ENCODE results near the gene MBP. TPM values are rescaled to one million over a fixed set of nuclear protein-coding genes. Genes with fewer than 3 reads are reported as not detected.
A peak's percentile ranks its signal among the peaks of the same experiment; 100 is the strongest.

Gene MBP
- total and polyA plus RNA-seq, 2 of the 4 experiments (the other 2 are of a cell fraction) = 0.72 to 0.90 TPM

DNA sequence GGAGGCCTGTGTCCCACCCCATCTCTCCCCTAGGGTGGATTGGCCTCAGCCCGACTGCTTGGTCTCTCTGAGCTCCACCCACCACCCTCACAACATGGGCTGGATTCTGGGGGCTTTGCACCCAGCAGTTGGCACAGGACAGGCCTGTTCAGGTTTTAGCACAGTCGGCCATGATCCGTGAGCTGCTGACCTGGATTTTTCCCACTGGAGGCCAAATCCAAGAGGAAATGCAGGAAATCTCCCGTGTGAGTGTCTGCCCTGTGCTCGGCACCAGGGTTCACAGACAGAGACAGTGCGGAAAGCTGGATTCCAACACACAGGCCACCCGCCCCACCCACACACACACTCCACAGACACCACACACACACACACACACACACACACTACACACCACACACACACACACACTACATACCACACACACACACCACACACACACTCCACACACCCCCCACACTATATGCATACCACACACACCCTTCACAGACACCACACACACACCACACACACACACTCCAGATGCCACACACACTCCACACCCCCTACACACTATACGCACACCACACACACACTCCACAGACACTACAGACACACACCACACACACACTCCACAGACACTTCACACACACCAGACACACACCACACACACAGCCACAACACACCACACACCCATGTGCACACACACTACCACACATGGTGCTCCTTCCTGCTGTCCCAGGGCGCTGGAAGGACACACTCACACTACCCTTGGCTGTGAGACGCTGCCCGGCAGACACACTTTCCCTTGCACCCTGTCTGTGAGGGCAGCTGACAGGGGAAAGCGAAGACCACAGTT lies 14.1 kb downstream of the MBP start:
- in situ Hi-C loops (cut with MboI; ENCODE audit: low sequenced_read_pairs) (loop anchor here (25.0 kb wide), 1 partner anchor 656 kb away; no protein-coding TSS in a partner anchor), dilution Hi-C loops (cut with HindIII; ENCODE audit: low sequenced_read_pairs, unreplicated experiment) (no loop called here), intact Hi-C loops (cut with micrococcal nuclease) (no loop called here)
- ChIA-PET POLR2A (ENCODE audit: unreplicated experiment) (no interaction called here), CTCF (no interaction called here)
- Histone ChIP-seq H3K27ac (ENCODE audit: insufficient read depth, low read length) (no peak overlapping the region), H3K27me3 (ENCODE audit: control insufficient read depth, insufficient read depth, low read length) (no peaks in the 10 kb centered on the region), H3K18ac (ENCODE audit: low read depth, low read length) (no peak overlapping the region), H3K36me3 (ENCODE audit: control insufficient read depth, insufficient read depth, low read length) (no peaks in the 10 kb centered on the region), H2BK5ac (ENCODE audit: low read depth, low read length, poor library complexity, severe bottlenecking) (peak overlapping the region; percentile 75), H3K9ac (ENCODE audit: low read depth, low read length) (no peak overlapping the region), H4K5ac (ENCODE audit: low read depth, low read length) (no peak overlapping the region), H3K9me3 (ENCODE audit: control insufficient read depth, insufficient read depth, low read length) (no peaks in the 10 kb centered on the region), H3K14ac (replicated peaks; ENCODE audit: low read depth, low read length) (peak overlapping the region; percentile 62; the same call in 1 of the 2 replicates), H3K79me1 (ENCODE audit: low read depth in 1 of 2, low read length in 2 of 2) (peaks cover 0 to 7% of the 10 kb centered on the region in 2 experiments; a peak in 1 of 4 replicates), H2BK120ac (ENCODE audit: low read depth, low read length) (no peak overlapping the region; the same call in 1 of the 2 replicates), H3K4me2 (ENCODE audit: low read depth, low read length) (no peak overlapping the region), H2AFZ (replicated peaks; ENCODE audit: low read length, poor library complexity) (no peak overlapping the region), H2BK15ac (ENCODE audit: low read depth, low read length) (peak overlapping the region; percentile 60; the same call in 2 of the 3 replicates), H2AK9ac (replicated peaks; ENCODE audit: low read depth, low read length, poor library complexity) (no peak overlapping the region), H3K4me1 (ENCODE audit: control insufficient read depth, insufficient read depth, low read length) (peaks cover 10% of the 10 kb centered on the region), H4K91ac (ENCODE audit: insufficient read depth, low read depth, low read length) (peak overlapping the region; percentile 60; the same call in 1 of the 2 replicates), H3K56ac (ENCODE audit: extremely low read depth, insufficient read depth, low read length) (no peak overlapping the region), H3K23ac (ENCODE audit: low read depth, low read length) (no peak overlapping the region), H3K9me1 (ENCODE audit: insufficient read depth, low read length) (peaks cover 13% of the 10 kb centered on the region; the same call in 1 of the 2 replicates), H2AK5ac (ENCODE audit: low read depth, low read length) (peak overlapping the region; percentile 83), H3K4me3 (ENCODE audit: insufficient read depth, low read depth, low read length) (no peak overlapping the region), H4K8ac (ENCODE audit: low read depth in 2 of 2, low read length in 2 of 2) (no peak overlapping the region; a peak in 1 of 4 replicates), H3K4ac (ENCODE audit: low read depth, low read length) (peak overlapping the region; percentile 46), H2BK20ac (ENCODE audit: low read depth, low read length) (no peak overlapping the region), H4K20me1 (ENCODE audit: insufficient read depth, low read length) (no peaks in the 10 kb centered on the region)
- 93% methylated on average over 7 of the region's 12 CpGs; no CpG with 5 or more reads in 1 of the 2 experiments for WGBS, 2 experiments (ENCODE audit: extremely low coverage in 2 of 2, insufficient read length in 1 of 2)
- BruUV-seq (replicated peaks) = no TSS peak
- ATAC-seq (ENCODE audit: low read depth) (no peak), DNase-seq (no peak)
- TF ChIP-seq POLR2A (IDR thresholded peaks at IDR 0.05; ENCODE audit: low read depth, low read length) (no peak), RCOR1 (IDR thresholded peaks at IDR 0.05; ENCODE audit: insufficient replicate concordance, low read length) (no peak), RFX5 (IDR thresholded peaks at IDR 0.05; ENCODE audit: low read depth, low read length) (no peak), RAD21 (IDR thresholded peaks at IDR 0.05; ENCODE audit: low read length) (no peak)

All from IMR-90 (cell line).